Astrocyte (in vitro differentiated cells and primary cell): ENCODE data around the gene CRIM1. TPM values are rescaled to one million over a fixed set of nuclear protein-coding genes. Genes with fewer than 3 reads are reported as not detected.

Source experiments
- DNase-seq: peaks from one replicate; pipeline ENCODE4 v3.0.0-alpha.2; 2010; ENCODE audit warnings: low read depth
- FAIRE-seq: peaks from 2 replicates; lab custom pipeline; 2011; peaks lifted over from hg19 to GRCh38; lab: Jason Lieb, UNC
- H2AFZ ChIP-seq: 2 replicates; pipeline ENCODE4 v1.6.0; 2012; ENCODE audit warnings: low read depth, low read length, inconsistent platforms
- H3K27ac ChIP-seq: 2 replicates; pipeline ENCODE4 v1.5.1; 2011; ENCODE audit warnings: low read depth, low read length, inconsistent platforms
- H3K27me3 ChIP-seq: 2 replicates; pipeline ENCODE4 v1.6.0; 2011; ENCODE audit warnings: low read length, inconsistent platforms; ENCODE audit not compliant: insufficient read depth
- H3K36me3 ChIP-seq: 2 replicates; pipeline ENCODE4 v1.5.1; 2011; ENCODE audit warnings: low read length, inconsistent platforms; ENCODE audit not compliant: insufficient read depth
- H3K4me1 ChIP-seq: 2 replicates; pipeline ENCODE4 v1.5.1; 2011; ENCODE audit warnings: low read length, inconsistent platforms; ENCODE audit not compliant: insufficient read depth
- H3K4me2 ChIP-seq: 2 replicates; pipeline ENCODE4 v1.6.0; 2012; ENCODE audit warnings: low read length, inconsistent platforms
- H3K4me3 ChIP-seq: 2 replicates; pipeline ENCODE4 v1.5.1; 2011; ENCODE audit warnings: low read depth, mild to moderate bottlenecking, low read length, inconsistent platforms; ENCODE audit not compliant: insufficient read depth
- H3K79me2 ChIP-seq: 2 replicates; pipeline ENCODE4 v1.6.0; 2012; ENCODE audit warnings: mild to moderate bottlenecking, low read length, inconsistent platforms; ENCODE audit not compliant: insufficient read depth
- H3K9ac ChIP-seq: 2 replicates; pipeline ENCODE4 v1.6.0; 2012; ENCODE audit warnings: mild to moderate bottlenecking, low read length, inconsistent platforms
- H3K9me3 ChIP-seq: 2 replicates; pipeline ENCODE4 v1.5.1; 2012; ENCODE audit warnings: low read depth, mild to moderate bottlenecking, low read length, inconsistent platforms; ENCODE audit not compliant: insufficient read depth
- H4K20me1 ChIP-seq: 2 replicates; pipeline ENCODE4 v1.6.0; 2012; ENCODE audit warnings: low read length, inconsistent platforms; ENCODE audit not compliant: insufficient read depth
- H3K27ac Mint-ChIP-seq: one replicate; pipeline ENCODE4 v1.8.0; 2021; ENCODE audit warnings: mild to moderate bottlenecking, mixed read lengths; ENCODE audit not compliant: unreplicated experiment
- H3K27me3 Mint-ChIP-seq: one replicate; pipeline ENCODE4 v1.8.0; 2021; ENCODE audit warnings: low read depth, mixed read lengths; ENCODE audit not compliant: unreplicated experiment
- H3K36me3 Mint-ChIP-seq: one replicate; pipeline ENCODE4 v1.8.0; 2021; ENCODE audit warnings: low read depth, mixed read lengths; ENCODE audit not compliant: unreplicated experiment
- H3K4me1 Mint-ChIP-seq: one replicate; pipeline ENCODE4 v1.8.0; 2021; ENCODE audit warnings: low read depth, mixed read lengths; ENCODE audit not compliant: unreplicated experiment
- H3K4me3 Mint-ChIP-seq: one replicate; pipeline ENCODE4 v1.8.0; 2021; ENCODE audit warnings: mild to moderate bottlenecking, moderate library complexity, mixed read lengths; ENCODE audit not compliant: unreplicated experiment
- H3K9me3 Mint-ChIP-seq: one replicate; pipeline ENCODE4 v1.8.0; 2021; ENCODE audit warnings: mild to moderate bottlenecking, mixed read lengths; ENCODE audit not compliant: unreplicated experiment
- EZH2 ChIP-seq: IDR thresholded peaks from 2 replicates; pipeline ENCODE4 v1.6.1; 2012; ENCODE audit warnings: mild to moderate bottlenecking, low read length, inconsistent platforms; ENCODE audit not compliant: insufficient read depth
- total RNA-seq: library from RNA; stranded (reverse); gene quantifications from 2 replicates; pipeline ENCODE4 v1.2.1, GENCODE V29; 2021
- TF ChIP-seq, protein P1 (sequence below): IDR thresholded peaks from 2 replicates; pipeline ENCODE4 v1.5.1; 2011; ENCODE audit warnings: low read depth, mild to moderate bottlenecking, inconsistent platforms, low read length, moderate library complexity; ENCODE audit not compliant: insufficient read depth

Gene CRIM1
- total RNA-seq, 1 donor from 2014 or later, result 180 TPM

DNA sequence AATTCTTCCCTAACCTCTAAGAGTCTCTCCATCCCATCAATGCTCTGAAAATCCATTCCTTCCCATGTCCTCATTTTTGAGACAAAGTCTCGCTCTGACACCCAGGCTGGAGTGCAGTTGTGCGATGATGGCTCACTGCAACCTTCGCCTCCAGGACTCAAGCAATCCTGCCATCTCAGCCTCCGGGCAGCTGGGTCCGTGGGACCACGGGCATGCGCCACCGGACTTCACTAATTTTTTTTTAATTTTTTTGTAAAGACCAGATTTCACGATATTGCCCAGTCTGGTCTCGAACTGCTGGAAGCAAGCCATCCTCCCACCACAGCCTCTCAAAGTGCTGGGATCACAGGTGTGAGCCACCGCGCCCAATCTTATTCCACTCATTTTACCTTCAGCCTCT lies 240.8 kb downstream of the CRIM1 start:
- H3K27me3 ChIP-seq, result no peaks in the 10 kb centered on the region
- Mint-ChIP-seq H3K36me3 (no peaks in the 10 kb centered on the region), H3K27ac (no peak overlapping the region), H3K4me3 (peak overlapping the region; percentile 96), H3K27me3 (no peaks in the 10 kb centered on the region), H3K4me1 (peaks cover 21% of the 10 kb centered on the region), H3K9me3 (no peaks in the 10 kb centered on the region)
- H3K4me3 ChIP-seq, result peak overlapping the region; percentile 77
- no peaks in the 10 kb centered on the region for H3K9me3 ChIP-seq
- TF ChIP-seq, protein P1, sequence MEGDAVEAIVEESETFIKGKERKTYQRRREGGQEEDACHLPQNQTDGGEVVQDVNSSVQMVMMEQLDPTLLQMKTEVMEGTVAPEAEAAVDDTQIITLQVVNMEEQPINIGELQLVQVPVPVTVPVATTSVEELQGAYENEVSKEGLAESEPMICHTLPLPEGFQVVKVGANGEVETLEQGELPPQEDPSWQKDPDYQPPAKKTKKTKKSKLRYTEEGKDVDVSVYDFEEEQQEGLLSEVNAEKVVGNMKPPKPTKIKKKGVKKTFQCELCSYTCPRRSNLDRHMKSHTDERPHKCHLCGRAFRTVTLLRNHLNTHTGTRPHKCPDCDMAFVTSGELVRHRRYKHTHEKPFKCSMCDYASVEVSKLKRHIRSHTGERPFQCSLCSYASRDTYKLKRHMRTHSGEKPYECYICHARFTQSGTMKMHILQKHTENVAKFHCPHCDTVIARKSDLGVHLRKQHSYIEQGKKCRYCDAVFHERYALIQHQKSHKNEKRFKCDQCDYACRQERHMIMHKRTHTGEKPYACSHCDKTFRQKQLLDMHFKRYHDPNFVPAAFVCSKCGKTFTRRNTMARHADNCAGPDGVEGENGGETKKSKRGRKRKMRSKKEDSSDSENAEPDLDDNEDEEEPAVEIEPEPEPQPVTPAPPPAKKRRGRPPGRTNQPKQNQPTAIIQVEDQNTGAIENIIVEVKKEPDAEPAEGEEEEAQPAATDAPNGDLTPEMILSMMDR, result no peak
- TF ChIP-seq EZH2, result no peak
- FAIRE-seq, result no peak
- peak overlapping the region; percentile 81 for H3K9ac ChIP-seq
- peaks cover 16% of the 10 kb centered on the region for H3K4me1 ChIP-seq
- DNase-seq, result no peak
- H2AFZ ChIP-seq, result no peak overlapping the region
- H4K20me1 ChIP-seq, result peaks cover 36% of the 10 kb centered on the region
- H3K79me2 ChIP-seq, result peaks cover 63% of the 10 kb centered on the region
- peak overlapping the region; percentile 92 for H3K4me2 ChIP-seq
- H3K27ac ChIP-seq, result no peak overlapping the region
- peaks cover 2% of the 10 kb centered on the region for H3K36me3 ChIP-seq

DNA sequence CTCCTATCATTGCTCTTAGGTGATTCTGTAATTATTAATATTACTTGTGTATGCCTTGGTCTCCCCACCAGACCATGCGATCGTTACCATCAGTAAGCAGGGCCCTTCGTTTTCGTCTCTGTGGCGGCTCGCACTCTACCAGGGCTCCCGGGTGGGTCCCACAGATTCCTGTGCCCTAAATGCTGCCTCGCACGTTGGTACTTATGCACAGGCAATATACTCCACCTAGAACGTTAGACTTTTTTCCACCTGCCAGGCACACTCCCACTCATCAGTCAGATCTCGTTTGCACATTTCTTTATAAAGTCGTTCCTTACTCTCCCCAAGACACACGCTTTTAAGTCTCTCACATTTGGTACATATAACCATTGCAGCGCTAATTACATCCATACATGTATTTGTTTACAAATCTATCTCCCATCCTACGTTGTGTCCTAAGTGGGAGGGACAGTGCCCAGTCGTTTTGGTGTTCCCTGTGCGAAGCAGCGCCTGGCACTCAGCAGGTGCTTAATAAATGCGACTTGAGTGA lies 241.5 kb downstream of the CRIM1 start:
- Mint-ChIP-seq H3K27ac (peak overlapping the region; percentile 56), H3K36me3 (no peaks in the 10 kb centered on the region), H3K4me3 (peak overlapping the region; percentile 96), H3K27me3 (no peaks in the 10 kb centered on the region), H3K9me3 (no peaks in the 10 kb centered on the region), H3K4me1 (peaks cover 21% of the 10 kb centered on the region)
- Histone ChIP-seq H3K4me2 (peak overlapping the region; percentile 92), H3K27me3 (no peaks in the 10 kb centered on the region), H3K36me3 (peaks cover 2% of the 10 kb centered on the region), H3K27ac (peak overlapping the region; percentile 84), H3K9me3 (no peaks in the 10 kb centered on the region), H2AFZ (peak overlapping the region; percentile 60), H3K79me2 (peaks cover 56% of the 10 kb centered on the region), H3K4me1 (peaks cover 16% of the 10 kb centered on the region), H3K4me3 (peak overlapping the region; percentile 77), H3K9ac (peak overlapping the region; percentile 81), H4K20me1 (peaks cover 29% of the 10 kb centered on the region)
- DNase-seq, result peak; percentile 8
- TF ChIP-seq EZH2, result no peak
- TF ChIP-seq, protein P1, result no peak
- no peak for FAIRE-seq
